Esophagus muscularis mucosa (tissue), 3 donors: Measurements from ENCODE around the gene PTPRD.

ENCODE experiments used
- CTCF ChIP-seq, 3 experiments: fragments of 200-600 bp in 2 of 3; fragments of 450-650 bp in 1 of 3; sonication (generic) in 2 of 3; IDR thresholded peaks; one replicate each; pipeline ENCODE4 v1.5.1; 2017 to 2019; ENCODE audit warnings: antibody characterized with exemption in 3 of 3, mild to moderate bottlenecking in 2 of 3, moderate library complexity in 1 of 3
- POLR2AphosphoS5 ChIP-seq, 2 donors: sonication (generic); formaldehyde crosslinking; IDR thresholded peaks; one replicate each; pipeline ENCODE4 v1.6.1; 2017; ENCODE audit warnings: antibody characterized with exemption in 2 of 2

GRCh38 chr9:8713149-8713810 lies 1899.5 kb downstream of the PTPRD start:
- TF ChIP-seq CTCF (IDR thresholded peaks at IDR 0.05), result no peak
- no peak for TF ChIP-seq POLR2AphosphoS5 (IDR thresholded peaks at IDR 0.05)
